Measurements from ENCODE around the gene PGAP6. TPM values are rescaled to one million over a fixed set of nuclear protein-coding genes. Genes with fewer than 3 reads are reported as not detected.
"Not testable (repeated sequence)": the region's sequence is repeated elsewhere in the genome, so short reads cannot be mapped to it uniquely, and the experiment has no call there.

PGAP6 gene
- polyA plus RNA-seq, 10 donors: 22.0 to 30.2 (median 24.0) TPM

GRCh38 chr16:401468-402348 lies 19.9 kb upstream of the PGAP6 start, which contains the start of gene DECR2:
Gene DECR2, plus strand, starts transcription at chr16:401885. Its CDS starts 79 bp downstream, at chr16:401964.
- DNase-seq: peak; percentile 92 to 96 (median 93)

GRCh38 chr16:400061-400591 lies 18.3 kb upstream of the PGAP6 start:
- peak in 1 of 3 donors; percentile 22 for DNase-seq

GRCh38 chr16:399340-400019 lies 17.7 kb upstream of the PGAP6 start:
- peak in 1 of 3 donors; percentile 5 for DNase-seq

- DNase-seq: peak in 1 of 3 donors; percentile 12
Measured at GRCh38 chr16:398561-399339, 17.0 kb upstream of the PGAP6 start.

- DNase-seq: peak in 2 of 3 donors; percentile 43 to 74
Measured at GRCh38 chr16:397736-398332, 16.1 kb upstream of the PGAP6 start.

- DNase-seq: peak in 1 of 3 donors; percentile 65
Measured at GRCh38 chr16:397135-397661, 15.4 kb upstream of the PGAP6 start, which contains the start of gene NME4. Gene NME4, plus strand, starts transcription at chr16:397199. Its CDS starts 24 bp downstream, at chr16:397223.

GRCh38 chr16:396605-397004 lies 14.8 kb upstream of the PGAP6 start:
- peak in 1 of 3 donors; percentile 73 for DNase-seq

GRCh38 chr16:396199-396598 lies 14.4 kb upstream of the PGAP6 start:
- no peak for DNase-seq

- DNase-seq: no peak
Measured at GRCh38 chr16:392450-393030, 10.8 kb upstream of the PGAP6 start.

- peak in 1 of 3 donors; percentile 41 for DNase-seq
Measured at GRCh38 chr16:391885-392335, 10.1 kb upstream of the PGAP6 start.

GRCh38 chr16:389352-389751 lies 7.6 kb upstream of the PGAP6 start:
- no peak for DNase-seq

- DNase-seq: not testable (repeated sequence)
Measured at GRCh38 chr16:387761-388666, 6.2 kb upstream of the PGAP6 start.

- DNase-seq: no peak
Measured at GRCh38 chr16:386641-387156, 4.9 kb upstream of the PGAP6 start.

GRCh38 chr16:383326-384051 lies 1.7 kb upstream of the PGAP6 start:
- DNase-seq: no peak

GRCh38 chr16:381012-381788 lies 578 bp downstream of the PGAP6 start:
- DNase-seq: no peak

GRCh38 chr16:380762-381011 lies 1.1 kb downstream of the PGAP6 start:
- DNase-seq: no peak

GRCh38 chr16:379961-380761 lies 1.6 kb downstream of the PGAP6 start:
- DNase-seq: no peak
